HCT116 (cell line): ENCODE data around the gene CARD14. TPM values are rescaled to one million over a fixed set of nuclear protein-coding genes. Genes with fewer than 3 reads are reported as not detected.

Source experiments
- ATAC-seq: fragments of 200-7000 bp; cut with Tn5 transposase; 2 replicates; pipeline ENCODE4 v1.9.1; 2020; ENCODE audit warnings: mild to moderate bottlenecking, moderate library complexity
- BruUV-seq: library from RNA; stranded (reverse); fragments of 400-500 nt; replicated peaks from 2 replicates; lab custom pipeline; 2021; lab: Mats Ljungman, UMichigan
- CTCF ChIA-PET: fragments of 300-600 bp; sonication (Branson Sonifier 250); formaldehyde crosslinking; loops from one replicate; lab custom pipeline; 2021; ENCODE audit warnings: antibody characterized with exemption; lab: Charles Lee
- POLR2A ChIA-PET: fragments of 300-600, 350-600 bp; sonication (Branson Sonifier 250); formaldehyde crosslinking; loops from one replicate; lab custom pipeline; 2021; ENCODE audit warnings: antibody characterized with exemption; lab: Charles Lee
- RAD21 ChIA-PET, 2 experiments: fragments of 300-600 bp; sonication (Branson Sonifier 250); formaldehyde crosslinking; loops; one replicate each; lab custom pipeline; 2023; ENCODE audit warnings: low total read pairs in 2 of 2; ENCODE audit not compliant: uncharacterized antibody in 2 of 2, unreplicated experiment in 2 of 2, low non-redundant PET in 1 of 2; lab: Charles Lee
- DNase-seq: peaks from one replicate; pipeline ENCODE4 v3.0.0-alpha.2; 2010; ENCODE audit warnings: low read depth, low spot score
- H2AFZ ChIP-seq: fragments of 200-600 bp; shearing (Covaris generic), sonication (generic); 2 replicates; pipeline ENCODE4 v1.6.1; 2017; ENCODE audit warnings: low read depth, mixed run types, mixed read lengths, antibody characterized with exemption, low read length; ENCODE audit not compliant: poor library complexity, severe bottlenecking
- H3K27ac ChIP-seq: 2 replicates; pipeline ENCODE4 v1.5.1; 2012; ENCODE audit warnings: low read depth, low read length
- H3K27me3 ChIP-seq: fragments of 200-600 bp; sonication (generic); 2 replicates; pipeline ENCODE4 v1.6.1; 2016; ENCODE audit warnings: mixed run types, low read length, mixed read lengths; ENCODE audit not compliant: insufficient read depth
- H3K36me3 ChIP-seq, 2 experiments: fragments of 200-500 bp in 1 of 2; fragments of 200-600 bp in 1 of 2; sonication (Bioruptor generic) in 1 of 2; sonication (generic) in 1 of 2; 2 replicates each; pipeline versions ENCODE4 v1.5.1 to v1.6.1; 2014 to 2016; ENCODE audit warnings: low read length in 2 of 2, inconsistent platforms in 1 of 2, mixed read lengths in 1 of 2, mixed run types in 1 of 2; ENCODE audit not compliant: insufficient read depth in 2 of 2, control insufficient read depth in 1 of 2
- H3K4me1 ChIP-seq, 2 experiments: fragments of 200-600 bp in 1 of 2; sonication (generic) in 1 of 2; 2 replicates each; pipeline versions ENCODE4 v1.5.1 to v1.6.1; 2012 to 2017; ENCODE audit warnings: low read length in 2 of 2, inconsistent platforms in 1 of 2, mild to moderate bottlenecking in 1 of 2, mixed read lengths in 1 of 2, mixed run types in 1 of 2, moderate library complexity in 1 of 2; ENCODE audit not compliant: insufficient read depth in 2 of 2, control insufficient read depth in 1 of 2
- H3K4me2 ChIP-seq: fragments of 200-600 bp; sonication (generic); 2 replicates; pipeline ENCODE4 v1.6.1; 2017; ENCODE audit warnings: mixed run types, low read length, mixed read lengths
- H3K4me3 ChIP-seq, 2 experiments: fragments of 200-600 bp in 1 of 2; sonication (generic) in 1 of 2; replicated peaks in 1 of 2; 2 replicates each; pipeline ENCODE4 v1.5.1; 2011 to 2016; ENCODE audit warnings: low read length in 2 of 2, control low read depth in 1 of 2, low read depth in 1 of 2, mild to moderate bottlenecking in 1 of 2, mixed read lengths in 1 of 2, mixed run types in 1 of 2
- H3K79me2 ChIP-seq: fragments of 200-600 bp; sonication (generic); 2 replicates; pipeline ENCODE4 v1.6.1; 2017; ENCODE audit warnings: mild to moderate bottlenecking, mixed run types, low read length, moderate library complexity, mixed read lengths; ENCODE audit not compliant: insufficient read depth
- H3K9ac ChIP-seq: fragments of 200-600 bp; sonication (generic); 2 replicates; pipeline ENCODE4 v1.6.1; 2016; ENCODE audit warnings: low read length, mixed read lengths
- H3K9me2 ChIP-seq: fragments of 200-600 bp; sonication (generic), shearing (Covaris generic); 2 replicates; pipeline ENCODE4 v1.6.1; 2017; ENCODE audit warnings: mixed run types, mild to moderate bottlenecking, moderate library complexity; ENCODE audit not compliant: insufficient read depth
- H3K9me3 ChIP-seq, 2 experiments: fragments of 200-500 bp in 1 of 2; fragments of 200-600 bp in 1 of 2; sonication (Bioruptor generic) in 1 of 2; sonication (generic) in 1 of 2; 2 replicates each; pipeline ENCODE4 v1.6.1; 2014 to 2017; ENCODE audit warnings: low read length in 2 of 2, mixed read lengths in 2 of 2, inconsistent platforms in 1 of 2, low read depth in 1 of 2, mild to moderate bottlenecking in 1 of 2, mixed run types in 1 of 2, moderate library complexity in 1 of 2; ENCODE audit not compliant: control insufficient read depth in 1 of 2, insufficient read depth in 1 of 2
- H4K20me1 ChIP-seq: fragments of 200-600 bp; sonication (generic), shearing (Covaris generic); 2 replicates; pipeline ENCODE4 v1.6.1; 2017; ENCODE audit warnings: mixed run types, mild to moderate bottlenecking, moderate library complexity; ENCODE audit not compliant: insufficient read depth
- CBX3 ChIP-seq: IDR thresholded peaks from 2 replicates; pipeline ENCODE4 v1.6.1; 2012; ENCODE audit warnings: low read depth
- CTCF ChIP-seq, 3 experiments: fragments of 200-600 bp in 1 of 3; sonication (generic) in 1 of 3; IDR thresholded peaks in 2 of 3; conservative IDR thresholded peaks in 1 of 3; 2 replicates each; pipeline ENCODE4 v1.5.1; 2012 to 2017; ENCODE audit warnings: low read depth in 2 of 3, low read length in 2 of 3, antibody characterized with exemption in 1 of 3, borderline replicate concordance in 1 of 3, control low read depth in 1 of 3, mild to moderate bottlenecking in 1 of 3, mixed read lengths in 1 of 3, mixed run types in 1 of 3, moderate library complexity in 1 of 3; ENCODE audit not compliant: insufficient read depth in 1 of 3
- EGR1 ChIP-seq: IDR thresholded peaks from 2 replicates; pipeline ENCODE4 v1.6.1; 2012; ENCODE audit warnings: low read depth
- ELF1 ChIP-seq: IDR thresholded peaks from 2 replicates; pipeline ENCODE4 v1.6.1; 2012; ENCODE audit warnings: low read depth, borderline replicate concordance
- EZH2 ChIP-seq: fragments of 200-600 bp; sonication (generic); IDR thresholded peaks from 2 replicates; pipeline ENCODE4 v1.6.1; 2017; ENCODE audit warnings: antibody characterized with exemption, mixed run types
- EZH2phosphoT487 ChIP-seq: fragments of 200-600 bp; IDR thresholded peaks from 2 replicates; pipeline ENCODE4 v1.6.1; 2018; ENCODE audit warnings: antibody characterized with exemption, borderline replicate concordance
- FOSL1 ChIP-seq: IDR thresholded peaks from 2 replicates; pipeline ENCODE4 v1.6.1; 2012; ENCODE audit warnings: low read depth
- JUND ChIP-seq: IDR thresholded peaks from 2 replicates; pipeline ENCODE4 v1.6.1; 2012
- POLR2A ChIP-seq: IDR thresholded peaks from 2 replicates; pipeline ENCODE4 v1.7.0; 2011; ENCODE audit warnings: borderline replicate concordance; ENCODE audit not compliant: insufficient read depth, insufficient read length; ENCODE audit errors: extremely low read depth
- POLR2AphosphoS5 ChIP-seq: IDR thresholded peaks from 2 replicates; pipeline ENCODE4 v1.6.1; 2011; ENCODE audit warnings: mild to moderate bottlenecking, low read depth, low read length, moderate library complexity
- RAD21 ChIP-seq: IDR thresholded peaks from 2 replicates; pipeline ENCODE4 v1.6.1; 2012; ENCODE audit warnings: low read depth, mild to moderate bottlenecking
- SIN3A ChIP-seq: IDR thresholded peaks from 2 replicates; pipeline ENCODE4 v1.6.1; 2012; ENCODE audit warnings: low read depth
- SP1 ChIP-seq: IDR thresholded peaks from 2 replicates; pipeline ENCODE4 v1.6.1; 2012; ENCODE audit warnings: low read depth
- YY1 ChIP-seq: IDR thresholded peaks from 2 replicates; pipeline ENCODE4 v1.6.1; 2011; ENCODE audit warnings: low read length, low read depth, moderate library complexity, mild to moderate bottlenecking; ENCODE audit not compliant: insufficient replicate concordance; ENCODE audit errors: extremely low read depth
- ZFX ChIP-seq: fragments of 450-650 bp; IDR thresholded peaks from 2 replicates; pipeline ENCODE4 v1.6.1; 2017
- ZNF274 ChIP-seq: fragments of 200-500 bp; sonication (Bioruptor generic); IDR thresholded peaks from 2 replicates; pipeline ENCODE4 v1.6.1; 2014; ENCODE audit warnings: mild to moderate bottlenecking, low read depth, low read length, inconsistent platforms
- intact Hi-C: fragments of 100-400 bp; cut with micrococcal nuclease; formaldehyde crosslinking; loops from 2 replicates; pipeline ENCODE4 v1.10.0; 2022
- total RNA-seq: library from RNA; stranded (reverse); gene quantifications from one replicate; pipeline ENCODE4 v1.2.1, GENCODE V29; 2021; ENCODE audit not compliant: unreplicated experiment
- TF ChIP-seq, protein P1 (sequence below): IDR thresholded peaks from 2 replicates; pipeline ENCODE4 v1.6.1; 2012; ENCODE audit warnings: low read depth
- TF ChIP-seq, protein P2 (sequence below): IDR thresholded peaks from 2 replicates; pipeline ENCODE4 v1.6.1; 2011; ENCODE audit warnings: mild to moderate bottlenecking, low read length, moderate library complexity; ENCODE audit not compliant: insufficient replicate concordance; ENCODE audit errors: extremely low read depth
- TF ChIP-seq, protein P3 (sequence below): IDR thresholded peaks from 2 replicates; pipeline ENCODE4 v1.6.1; 2012

The CARD14 gene
- total RNA-seq, 1 experiment from 2014 or later = 0.25 TPM

GRCh38 chr17:80185968-80186367 lies 16.1 kb downstream of the CARD14 start:
- DNase-seq = no peak
- peaks cover 0 to 16% of the 10 kb centered on the region in 2 experiments; a peak in 1 of 4 replicates for H3K4me1 ChIP-seq
- no peaks in the 10 kb centered on the region for H3K27me3 ChIP-seq
- intact Hi-C loops = no loop called here
- no peak for ATAC-seq
- H3K27ac ChIP-seq = no peak overlapping the region
- CTCF ChIA-PET = no interaction called here
- H2AFZ ChIP-seq = no peak overlapping the region
- H3K79me2 ChIP-seq = no peaks in the 10 kb centered on the region
- TF ChIP-seq EZH2 (no peak), CBX3 (no peak), YY1 (no peak), ZNF274 (no peak), FOSL1 (no peak), POLR2A (no peak), ZFX (no peak), CTCF (IDR thresholded peaks at IDR 0.05 in 2 of 3, conservative IDR thresholded peaks at IDR 0.05 in 1 of 3; ENCODE audit: borderline replicate concordance in 1 of 3, insufficient read depth in 1 of 3, low read depth in 2 of 3, low read length in 2 of 3) (no peak), SP1 (no peak), EZH2phosphoT487 (no peak), POLR2AphosphoS5 (no peak), JUND (no peak), RAD21 (no peak), SIN3A (no peak), EGR1 (no peak), ELF1 (no peak)
- TF ChIP-seq, protein P1, sequence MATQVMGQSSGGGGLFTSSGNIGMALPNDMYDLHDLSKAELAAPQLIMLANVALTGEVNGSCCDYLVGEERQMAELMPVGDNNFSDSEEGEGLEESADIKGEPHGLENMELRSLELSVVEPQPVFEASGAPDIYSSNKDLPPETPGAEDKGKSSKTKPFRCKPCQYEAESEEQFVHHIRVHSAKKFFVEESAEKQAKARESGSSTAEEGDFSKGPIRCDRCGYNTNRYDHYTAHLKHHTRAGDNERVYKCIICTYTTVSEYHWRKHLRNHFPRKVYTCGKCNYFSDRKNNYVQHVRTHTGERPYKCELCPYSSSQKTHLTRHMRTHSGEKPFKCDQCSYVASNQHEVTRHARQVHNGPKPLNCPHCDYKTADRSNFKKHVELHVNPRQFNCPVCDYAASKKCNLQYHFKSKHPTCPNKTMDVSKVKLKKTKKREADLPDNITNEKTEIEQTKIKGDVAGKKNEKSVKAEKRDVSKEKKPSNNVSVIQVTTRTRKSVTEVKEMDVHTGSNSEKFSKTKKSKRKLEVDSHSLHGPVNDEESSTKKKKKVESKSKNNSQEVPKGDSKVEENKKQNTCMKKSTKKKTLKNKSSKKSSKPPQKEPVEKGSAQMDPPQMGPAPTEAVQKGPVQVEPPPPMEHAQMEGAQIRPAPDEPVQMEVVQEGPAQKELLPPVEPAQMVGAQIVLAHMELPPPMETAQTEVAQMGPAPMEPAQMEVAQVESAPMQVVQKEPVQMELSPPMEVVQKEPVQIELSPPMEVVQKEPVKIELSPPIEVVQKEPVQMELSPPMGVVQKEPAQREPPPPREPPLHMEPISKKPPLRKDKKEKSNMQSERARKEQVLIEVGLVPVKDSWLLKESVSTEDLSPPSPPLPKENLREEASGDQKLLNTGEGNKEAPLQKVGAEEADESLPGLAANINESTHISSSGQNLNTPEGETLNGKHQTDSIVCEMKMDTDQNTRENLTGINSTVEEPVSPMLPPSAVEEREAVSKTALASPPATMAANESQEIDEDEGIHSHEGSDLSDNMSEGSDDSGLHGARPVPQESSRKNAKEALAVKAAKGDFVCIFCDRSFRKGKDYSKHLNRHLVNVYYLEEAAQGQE = no peak
- TF ChIP-seq, protein P2, sequence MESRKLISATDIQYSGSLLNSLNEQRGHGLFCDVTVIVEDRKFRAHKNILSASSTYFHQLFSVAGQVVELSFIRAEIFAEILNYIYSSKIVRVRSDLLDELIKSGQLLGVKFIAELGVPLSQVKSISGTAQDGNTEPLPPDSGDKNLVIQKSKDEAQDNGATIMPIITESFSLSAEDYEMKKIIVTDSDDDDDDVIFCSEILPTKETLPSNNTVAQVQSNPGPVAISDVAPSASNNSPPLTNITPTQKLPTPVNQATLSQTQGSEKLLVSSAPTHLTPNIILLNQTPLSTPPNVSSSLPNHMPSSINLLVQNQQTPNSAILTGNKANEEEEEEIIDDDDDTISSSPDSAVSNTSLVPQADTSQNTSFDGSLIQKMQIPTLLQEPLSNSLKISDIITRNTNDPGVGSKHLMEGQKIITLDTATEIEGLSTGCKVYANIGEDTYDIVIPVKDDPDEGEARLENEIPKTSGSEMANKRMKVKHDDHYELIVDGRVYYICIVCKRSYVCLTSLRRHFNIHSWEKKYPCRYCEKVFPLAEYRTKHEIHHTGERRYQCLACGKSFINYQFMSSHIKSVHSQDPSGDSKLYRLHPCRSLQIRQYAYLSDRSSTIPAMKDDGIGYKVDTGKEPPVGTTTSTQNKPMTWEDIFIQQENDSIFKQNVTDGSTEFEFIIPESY = no peak
- TF ChIP-seq, protein P3, sequence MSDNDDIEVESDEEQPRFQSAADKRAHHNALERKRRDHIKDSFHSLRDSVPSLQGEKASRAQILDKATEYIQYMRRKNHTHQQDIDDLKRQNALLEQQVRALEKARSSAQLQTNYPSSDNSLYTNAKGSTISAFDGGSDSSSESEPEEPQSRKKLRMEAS = no peak
- TF ChIP-seq, all 23 proteins: peak for 0
- Histone ChIP-seq H3K36me3 (no peaks in the 10 kb centered on the region), H3K4me2 (no peak overlapping the region), H3K9me2 (no peaks in the 10 kb centered on the region), H4K20me1 (no peaks in the 10 kb centered on the region), H3K4me3 (no peak overlapping the region), H3K9me3 (no peaks in the 10 kb centered on the region), H3K9ac (no peak overlapping the region)
- ChIA-PET POLR2A (no interaction called here), RAD21 (no interaction called here)
- no TSS peak for BruUV-seq
